ENCODE data around the gene CDC34.

Gene CDC34

DNA sequence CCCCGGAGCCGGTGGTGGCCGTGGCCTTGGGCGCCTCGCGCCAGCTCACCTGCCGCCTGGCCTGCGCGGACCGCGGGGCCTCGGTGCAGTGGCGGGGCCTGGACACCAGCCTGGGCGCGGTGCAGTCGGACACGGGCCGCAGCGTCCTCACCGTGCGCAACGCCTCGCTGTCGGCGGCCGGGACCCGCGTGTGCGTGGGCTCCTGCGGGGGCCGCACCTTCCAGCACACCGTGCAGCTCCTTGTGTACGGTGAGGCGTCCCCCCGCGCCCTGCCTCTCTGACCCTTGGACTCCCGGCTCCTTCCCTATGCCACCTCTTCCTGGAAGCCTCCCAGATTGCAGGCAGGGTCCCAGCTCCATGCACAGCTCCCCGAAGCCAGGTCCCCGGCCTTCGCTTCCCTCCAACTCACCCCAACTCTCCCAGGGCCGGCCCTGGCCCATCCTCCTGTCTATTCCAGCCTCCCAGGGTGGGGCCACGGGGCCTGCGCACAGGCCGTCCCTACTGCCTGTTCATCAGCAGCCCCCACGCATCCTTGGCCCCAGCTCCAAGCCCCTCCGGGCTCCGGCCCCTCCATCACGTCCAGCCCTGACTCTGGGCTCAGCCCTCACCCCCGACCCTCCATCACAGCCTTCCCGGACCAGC is 33.6 kb upstream of the CDC34 start:
- DNase-seq, result no peak

DNA sequence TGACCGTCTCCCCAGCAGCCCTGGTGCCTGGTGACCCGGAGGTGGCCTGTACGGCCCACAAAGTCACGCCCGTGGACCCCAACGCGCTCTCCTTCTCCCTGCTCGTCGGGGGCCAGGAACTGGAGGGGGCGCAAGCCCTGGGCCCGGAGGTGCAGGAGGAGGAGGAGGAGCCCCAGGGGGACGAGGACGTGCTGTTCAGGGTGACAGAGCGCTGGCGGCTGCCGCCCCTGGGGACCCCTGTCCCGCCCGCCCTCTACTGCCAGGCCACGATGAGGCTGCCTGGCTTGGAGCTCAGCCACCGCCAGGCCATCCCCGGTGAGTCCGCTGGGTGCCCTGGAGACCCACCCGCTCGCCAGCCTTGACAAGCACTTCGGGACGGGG is 33.1 kb upstream of the CDC34 start:
- DNase-seq, result no peak

DNA sequence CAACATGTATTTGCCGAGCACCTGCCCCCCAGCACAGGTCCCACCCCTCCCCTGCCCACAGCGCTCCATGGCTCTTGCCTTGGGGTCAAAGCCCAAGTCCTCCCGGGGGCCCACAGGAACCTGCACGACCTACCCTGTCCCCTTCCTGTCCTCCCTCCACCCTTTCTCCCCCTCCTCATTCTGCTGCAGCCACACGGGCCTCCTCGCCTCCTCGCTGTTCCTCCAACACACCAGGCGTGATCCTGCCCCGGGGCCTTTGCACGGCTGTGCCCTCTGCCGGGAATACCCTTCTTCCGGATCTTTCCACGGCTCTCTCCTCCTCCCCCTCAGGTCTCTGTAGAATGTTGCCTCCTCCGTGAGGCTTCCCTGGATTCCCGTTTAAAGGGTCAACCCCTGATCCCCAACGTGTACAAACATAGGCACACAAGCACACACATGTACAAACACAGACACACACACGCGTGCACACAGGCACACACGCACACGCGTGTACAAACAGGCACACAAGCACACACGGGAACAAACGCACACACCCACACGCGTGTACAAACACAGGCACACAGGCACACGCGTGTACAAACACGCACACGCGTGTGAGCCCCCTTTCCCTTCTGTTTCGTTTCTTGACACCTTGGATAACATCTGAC is 32.5 kb upstream of the CDC34 start:
- no peak for DNase-seq

- no peak for DNase-seq
These were observed 29.9 kb upstream of the CDC34 start for GRCh38 chr19:501646-502045.

DNA sequence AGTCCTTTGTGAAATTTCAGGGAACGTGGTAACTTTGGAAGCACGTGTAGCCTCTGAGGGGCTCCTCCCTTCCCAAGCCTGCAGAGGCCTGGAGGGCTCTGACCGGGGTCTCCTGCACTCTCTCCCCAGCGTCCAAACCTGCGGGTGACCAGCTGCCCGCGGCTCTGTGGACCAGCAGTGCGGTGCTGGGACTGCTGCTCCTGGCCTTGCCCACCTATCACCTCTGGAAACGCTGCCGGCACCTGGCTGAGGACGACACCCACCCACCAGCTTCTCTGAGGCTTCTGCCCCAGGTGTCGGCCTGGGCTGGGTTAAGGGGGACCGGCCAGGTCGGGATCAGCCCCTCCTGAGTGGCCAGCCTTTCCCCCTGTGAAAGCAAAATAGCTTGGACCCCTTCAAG is 26.9 kb upstream of the CDC34 start:
- DNase-seq, result no peak

GRCh38 chr19:506404-507285 is 24.9 kb upstream of the CDC34 start:
- peak; percentile 99 for DNase-seq

DNA sequence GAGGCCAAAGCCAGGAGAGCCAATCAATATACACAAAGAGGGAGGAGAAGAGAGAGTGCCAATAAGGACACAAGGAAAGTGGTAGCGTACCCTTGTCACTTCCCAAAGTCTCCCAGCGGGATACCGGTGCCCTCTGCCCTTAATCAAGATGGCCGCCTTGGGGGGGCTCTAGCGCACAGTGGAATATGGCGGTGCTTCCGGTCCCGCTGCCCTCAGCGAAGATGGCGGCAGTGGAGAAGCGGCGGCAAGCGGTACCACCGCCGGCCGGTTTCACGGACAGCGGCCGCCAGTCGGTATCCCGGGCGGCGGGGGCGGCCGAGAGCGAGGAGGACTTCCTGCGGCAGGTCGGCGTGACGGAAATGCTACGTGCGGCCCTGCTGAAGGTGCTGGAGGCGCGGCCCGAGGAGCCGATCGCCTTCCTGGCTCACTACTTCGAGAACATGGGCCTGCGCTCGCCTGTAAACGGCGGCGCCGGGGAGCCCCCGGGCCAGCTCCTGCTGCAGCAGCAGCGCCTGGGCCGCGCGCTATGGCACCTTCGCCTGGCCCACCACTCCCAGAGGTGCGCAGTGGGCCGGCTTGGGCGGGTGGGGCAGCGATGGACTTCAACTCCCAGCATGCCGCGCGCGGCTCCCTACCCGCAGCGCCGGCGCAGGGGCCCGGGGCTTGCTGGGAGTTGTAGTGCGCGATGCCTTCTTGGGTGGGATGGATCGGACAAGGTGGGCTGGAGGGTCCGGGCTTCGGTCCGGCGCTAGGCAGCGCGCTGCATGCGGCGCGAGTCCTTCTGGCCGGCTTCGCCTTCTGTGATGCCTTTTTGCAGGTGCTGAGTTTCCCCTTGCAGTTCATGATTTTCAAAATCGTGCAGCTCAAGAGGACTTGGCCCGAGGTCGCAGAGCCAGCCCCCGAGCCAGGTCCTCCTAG is 24.0 kb upstream of the CDC34 start, which contains the start of gene TPGS1:
Gene TPGS1, plus strand, starts transcription at position 212 of the 918 bp plus-strand sequence. Its CDS starts 10 bp downstream, at position 222.
- peak; percentile 69 for DNase-seq

GRCh38 chr19:508204-509150 is 23.1 kb upstream of the CDC34 start:
- DNase-seq, result no peak

DNA sequence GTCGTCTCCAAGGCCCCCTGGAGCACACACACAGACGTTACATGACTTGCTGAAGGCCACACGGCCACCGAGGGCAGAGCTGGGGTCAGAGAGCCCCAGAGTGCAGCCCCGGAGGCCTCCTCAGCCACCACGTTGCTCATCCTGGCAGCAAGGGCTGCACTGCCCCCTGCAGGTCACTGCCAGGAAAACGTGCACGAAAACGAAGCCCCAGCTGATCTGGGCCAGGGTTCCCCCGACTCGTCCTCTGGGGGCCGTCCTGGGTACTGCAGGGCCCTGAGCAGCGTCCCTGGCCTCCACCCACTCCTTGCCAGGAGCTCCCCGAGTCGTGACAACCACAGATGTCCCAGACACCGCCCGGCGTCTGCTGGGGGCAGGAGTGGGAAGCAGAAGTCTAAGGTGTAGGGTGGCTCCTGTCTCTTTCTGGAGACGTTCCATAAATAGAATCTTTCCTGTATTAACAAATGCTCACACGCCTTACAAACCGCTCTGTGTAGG is 20.9 kb upstream of the CDC34 start:
- peak; percentile 54 for DNase-seq

GRCh38 chr19:511101-511851 is 20.3 kb upstream of the CDC34 start:
- DNase-seq, result no peak

DNA sequence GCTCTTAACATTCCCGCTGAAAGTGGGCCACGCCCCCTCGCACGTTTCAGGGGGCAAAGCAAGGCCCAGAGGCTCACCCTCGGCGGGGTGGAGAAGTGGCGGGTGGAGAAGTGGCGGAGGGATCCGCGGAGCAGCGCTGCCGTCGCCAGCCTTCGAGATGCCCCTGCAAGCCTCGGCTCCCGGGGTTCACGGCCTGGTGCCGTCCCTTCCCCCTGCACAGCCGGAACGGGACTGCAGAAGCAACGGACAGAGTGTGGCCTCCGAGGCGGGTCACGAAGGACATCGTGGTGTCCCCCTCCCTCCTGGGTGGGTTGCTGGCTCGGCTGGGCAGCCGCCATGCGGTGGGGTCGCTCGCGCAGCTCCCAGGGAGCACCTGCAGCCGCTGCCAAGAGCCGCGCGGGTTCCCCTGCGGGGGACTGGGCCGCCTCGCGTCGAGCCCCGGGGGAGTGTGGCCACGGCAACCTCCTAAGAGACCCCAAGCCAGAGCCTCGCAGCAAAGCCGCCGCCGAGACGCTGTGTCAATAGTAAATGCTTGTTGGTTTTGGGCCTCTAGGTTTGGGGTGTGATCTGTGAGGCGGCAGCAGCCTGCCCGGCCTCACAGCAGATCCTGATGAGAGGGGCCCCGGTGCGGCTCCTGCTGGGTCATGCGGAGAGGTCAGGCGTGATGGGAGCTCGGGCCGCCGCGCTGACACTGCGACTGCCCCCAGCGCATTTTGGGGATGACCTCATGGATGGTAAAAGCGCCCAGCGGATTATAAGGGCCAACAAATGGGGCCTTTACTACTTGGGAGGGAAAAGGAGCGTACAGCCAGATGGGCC is 18.8 kb upstream of the CDC34 start:
- no peak for DNase-seq

GRCh38 chr19:513368-514165 is 18.0 kb upstream of the CDC34 start:
- no peak for DNase-seq

- no peak for DNase-seq
These were observed 17.3 kb upstream of the CDC34 start for GRCh38 chr19:514166-514663.

- DNase-seq, result no peak
These were observed 13.6 kb upstream of the CDC34 start for GRCh38 chr19:517721-518597.

DNA sequence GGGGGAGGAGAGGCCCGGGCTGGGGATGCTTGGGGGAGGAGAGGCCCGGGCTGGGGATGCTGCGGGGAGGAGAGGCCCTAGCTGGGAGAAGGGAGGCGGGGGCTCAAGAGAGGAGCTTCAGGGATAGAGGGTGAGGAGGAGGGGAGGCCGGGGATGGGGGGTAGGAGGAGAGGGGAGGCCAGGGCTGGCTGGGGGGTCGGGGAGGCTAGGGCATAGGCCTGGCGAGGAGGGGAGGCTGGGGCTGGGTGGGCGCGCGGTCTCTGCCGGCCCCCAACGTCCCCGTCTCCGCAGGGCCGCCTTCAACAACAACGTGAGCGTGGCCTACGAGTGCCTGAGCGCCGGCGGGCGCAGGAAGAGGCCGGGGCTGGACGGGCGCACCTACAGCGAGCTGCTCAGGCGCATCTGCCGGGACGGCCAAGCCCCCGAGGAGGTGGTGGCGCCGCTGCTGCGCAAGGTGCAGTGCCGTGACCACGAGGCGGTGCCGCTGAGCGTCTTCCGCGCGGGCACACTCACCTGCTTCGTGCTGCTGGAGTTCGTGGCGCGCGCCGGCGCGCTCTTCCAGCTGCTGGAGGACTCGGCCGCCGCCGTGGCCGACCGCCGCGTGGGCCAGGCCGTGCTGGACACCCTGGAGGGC is 12.8 kb upstream of the CDC34 start:
- DNase-seq, result no peak

- DNase-seq, result no peak
These were observed 12.1 kb upstream of the CDC34 start for GRCh38 chr19:519449-519865.

GRCh38 chr19:522726-523125 is 8.8 kb upstream of the CDC34 start:
- no peak for DNase-seq
